ENCODE data around the gene DEDD. TPM values are rescaled to one million over a fixed set of nuclear protein-coding genes. Genes with fewer than 3 reads are reported as not detected.
A peak's percentile ranks its signal among the peaks of the same experiment; 100 is the strongest.

Gene DEDD
- polyA plus RNA-seq, 4 donors, result 22.7 to 31.8 (median 24.6) TPM

DNA sequence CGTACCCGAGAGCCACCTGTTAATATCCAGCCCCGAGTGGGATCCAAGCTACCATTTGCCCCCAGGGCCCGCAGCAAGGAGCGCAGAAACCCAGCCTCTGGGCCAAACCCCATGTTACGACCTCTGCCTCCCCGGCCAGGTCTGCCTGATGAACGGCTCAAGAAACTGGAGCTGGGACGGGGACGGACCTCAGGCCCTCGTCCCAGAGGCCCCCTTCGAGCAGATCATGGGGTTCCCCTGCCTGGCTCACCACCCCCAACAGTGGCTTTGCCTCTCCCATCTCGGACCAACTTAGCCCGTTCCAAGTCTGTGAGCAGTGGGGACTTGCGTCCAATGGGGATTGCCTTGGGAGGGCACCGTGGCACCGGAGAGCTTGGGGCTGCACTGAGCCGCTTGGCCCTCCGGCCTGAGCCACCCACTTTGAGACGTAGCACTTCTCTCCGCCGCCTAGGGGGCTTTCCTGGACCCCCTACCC, 28.2 kb upstream of the DEDD start:
- Histone ChIP-seq H3K27me3 (ENCODE audit: control insufficient read depth in 3 of 3, insufficient read depth in 3 of 3, low read length in 3 of 3) (no peaks in the 10 kb centered on the region), H3K9me3 (ENCODE audit: control insufficient read depth in 2 of 2, insufficient read depth in 1 of 2, low read depth in 1 of 2, low read length in 1 of 2) (no peaks in the 10 kb centered on the region), H3K36me3 (ENCODE audit: control insufficient read depth in 3 of 3, insufficient read depth in 2 of 3, low read depth in 1 of 3, low read length in 3 of 3) (peaks cover 0 to 56% (median 0%) of the 10 kb centered on the region in 3 donors), H3K4me3 (ENCODE audit: low read depth in 1 of 3, low read length in 3 of 3) (no peak overlapping the region), H3K27ac (ENCODE audit: low read depth in 1 of 3, low read length in 2 of 3) (no peak overlapping the region), H3K4me1 (ENCODE audit: control insufficient read depth in 3 of 3, insufficient read depth in 2 of 3, low read depth in 1 of 3, low read length in 2 of 3) (peaks cover 0 to 37% (median 2%) of the 10 kb centered on the region in 3 donors)
- WGBS, 3 donors, result 93 to 96% (median 95%) methylated on average over 22 of the region's 22 CpGs
- DNase-seq (no peak), FAIRE-seq (no peak)

DNA sequence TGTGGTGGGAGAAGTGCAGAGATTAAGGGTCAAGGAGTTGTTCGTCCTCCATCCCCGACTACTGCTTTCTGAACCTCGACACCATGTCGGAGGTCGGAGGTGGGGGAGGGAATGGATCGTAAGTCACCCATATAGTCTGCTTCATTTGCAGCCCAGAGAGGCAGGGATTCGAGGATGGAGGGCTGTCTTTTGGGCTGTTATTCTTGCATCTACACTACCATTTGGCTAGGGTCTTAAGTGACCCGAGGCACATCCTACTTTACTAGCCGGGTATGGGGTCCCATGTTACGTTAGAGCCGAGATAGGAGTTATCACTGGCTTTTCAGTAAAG, 27.4 kb upstream of the DEDD start:
- Histone ChIP-seq H3K4me1 (ENCODE audit: control insufficient read depth in 3 of 3, insufficient read depth in 2 of 3, low read depth in 1 of 3, low read length in 2 of 3) (peaks cover 0 to 29% (median 2%) of the 10 kb centered on the region in 3 donors), H3K36me3 (ENCODE audit: control insufficient read depth in 3 of 3, insufficient read depth in 2 of 3, low read depth in 1 of 3, low read length in 3 of 3) (peaks cover 0 to 52% (median 0%) of the 10 kb centered on the region in 3 donors), H3K9me3 (ENCODE audit: control insufficient read depth in 2 of 2, insufficient read depth in 1 of 2, low read depth in 1 of 2, low read length in 1 of 2) (no peaks in the 10 kb centered on the region), H3K27me3 (ENCODE audit: control insufficient read depth in 3 of 3, insufficient read depth in 3 of 3, low read length in 3 of 3) (no peaks in the 10 kb centered on the region), H3K4me3 (ENCODE audit: low read depth in 1 of 3, low read length in 3 of 3) (peak overlapping the region; percentile 79 to 92 (median 92)), H3K27ac (ENCODE audit: low read depth in 1 of 3, low read length in 2 of 3) (peak overlapping the region in 1 of 3 donors; percentile 38)
- FAIRE-seq, result no peak
- DNase-seq, result no peak
- 3 to 9% (median 8%) methylated on average over 11 of the region's 11 CpGs for WGBS, 3 donors

GRCh38 chr1:161159087-161159912, 26.8 kb upstream of the DEDD start, which contains the start of gene USP21:
TSS of gene USP21 (plus strand) at chr1:161159500. CDS start at chr1:161160641, 1,141 bp downstream.
- peaks cover 0 to 31% (median 2%) of the 10 kb centered on the region in 3 donors for H3K4me1 ChIP-seq (ENCODE audit: control insufficient read depth in 3 of 3, insufficient read depth in 2 of 3, low read depth in 1 of 3, low read length in 2 of 3)
- no peaks in the 10 kb centered on the region for H3K27me3 ChIP-seq (ENCODE audit: control insufficient read depth in 3 of 3, insufficient read depth in 3 of 3, low read length in 3 of 3)
- peak within 1 kb of the TSS; percentile 38 to 92 (median 77) for H3K27ac ChIP-seq (ENCODE audit: low read depth in 1 of 3, low read length in 2 of 3)
- peak; percentile 92 to 96 for DNase-seq
- no peaks in the 10 kb centered on the region for H3K9me3 ChIP-seq (ENCODE audit: control insufficient read depth in 2 of 2, insufficient read depth in 1 of 2, low read depth in 1 of 2, low read length in 1 of 2)
- peak within 1 kb of the TSS; percentile 79 to 92 (median 92) for H3K4me3 ChIP-seq (ENCODE audit: low read depth in 1 of 3, low read length in 3 of 3)
- peaks cover 0 to 48% (median 0%) of the 10 kb centered on the region in 3 donors for H3K36me3 ChIP-seq (ENCODE audit: control insufficient read depth in 3 of 3, insufficient read depth in 2 of 3, low read depth in 1 of 3, low read length in 3 of 3)
- no peak for FAIRE-seq
- WGBS, 3 donors, result 1 to 3% (median 2%) methylated on average over 55 to 60 of the region's 60 CpGs

DNA sequence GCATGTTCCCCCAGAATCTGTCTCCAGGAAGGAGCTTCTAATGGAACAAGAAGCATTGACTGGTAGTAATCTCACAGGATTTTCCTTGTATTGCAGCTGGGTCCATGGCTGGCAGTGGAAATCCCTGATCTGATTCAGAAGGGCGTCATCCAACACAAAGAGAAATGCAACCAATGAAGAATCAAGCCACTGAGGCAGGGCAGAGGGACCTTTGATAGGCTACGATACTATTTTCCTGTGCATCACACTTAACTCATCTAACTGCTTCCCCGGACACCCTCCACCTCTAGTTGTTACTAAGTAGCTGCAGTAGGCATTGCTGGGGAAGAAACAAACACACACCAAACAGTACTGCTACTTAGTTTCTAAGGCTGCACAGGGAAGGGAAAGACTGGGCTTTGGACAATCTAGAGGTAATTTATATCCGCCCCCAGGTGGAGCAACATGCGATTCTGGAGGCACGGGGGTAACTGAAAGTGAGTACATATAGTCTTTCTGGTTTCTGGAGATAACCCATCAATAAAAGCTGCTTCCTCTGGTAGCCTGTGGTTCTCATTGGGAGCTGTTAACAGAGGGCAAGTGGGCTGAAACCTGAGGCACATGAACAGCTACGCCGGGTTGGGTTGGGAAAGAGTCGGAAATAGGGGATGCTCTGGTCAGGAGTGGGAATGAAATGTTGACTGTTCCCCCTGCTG, 26.0 kb upstream of the DEDD start:
- Histone ChIP-seq H3K27me3 (ENCODE audit: control insufficient read depth in 3 of 3, insufficient read depth in 3 of 3, low read length in 3 of 3) (no peaks in the 10 kb centered on the region), H3K4me1 (ENCODE audit: control insufficient read depth in 3 of 3, insufficient read depth in 2 of 3, low read depth in 1 of 3, low read length in 2 of 3) (peaks cover 0 to 31% (median 2%) of the 10 kb centered on the region in 3 donors), H3K9me3 (ENCODE audit: control insufficient read depth in 2 of 2, insufficient read depth in 1 of 2, low read depth in 1 of 2, low read length in 1 of 2) (no peaks in the 10 kb centered on the region), H3K4me3 (ENCODE audit: low read depth in 1 of 3, low read length in 3 of 3) (peak overlapping the region in 2 of 3 donors; percentile 79 to 92), H3K36me3 (ENCODE audit: control insufficient read depth in 3 of 3, insufficient read depth in 2 of 3, low read depth in 1 of 3, low read length in 3 of 3) (peaks cover 0 to 43% (median 0%) of the 10 kb centered on the region in 3 donors), H3K27ac (ENCODE audit: low read depth in 1 of 3, low read length in 2 of 3) (peak overlapping the region in 2 of 3 donors; percentile 77 to 92)
- peak in 1 of 2 donors; percentile 17 for DNase-seq
- 54 to 65% (median 59%) methylated on average over 9 of the region's 9 CpGs for WGBS, 3 donors
- no peak for FAIRE-seq

DNA sequence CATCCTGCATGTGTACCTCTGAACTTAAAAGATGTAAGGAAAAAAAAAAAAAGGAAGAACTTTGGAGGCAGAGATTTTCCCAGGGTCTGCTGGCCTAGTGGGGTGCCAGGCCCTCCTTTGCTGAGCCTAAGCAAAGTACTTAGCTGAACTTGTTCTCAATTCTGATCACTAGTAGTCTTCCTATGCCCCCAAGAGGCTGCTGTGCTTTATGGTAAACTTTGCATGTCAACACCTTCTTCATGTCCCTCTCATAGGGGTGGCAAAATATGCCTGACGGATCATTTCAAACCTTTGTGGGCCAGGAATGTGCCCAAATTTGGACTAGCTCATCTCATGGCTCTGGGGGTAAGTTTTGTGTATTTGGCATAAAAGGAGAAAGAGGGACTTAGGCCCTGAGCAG, 25.4 kb upstream of the DEDD start:
- no peak overlapping the region for H3K4me3 ChIP-seq (ENCODE audit: low read depth in 1 of 3, low read length in 3 of 3)
- H3K36me3 ChIP-seq (ENCODE audit: control insufficient read depth in 3 of 3, insufficient read depth in 2 of 3, low read depth in 1 of 3, low read length in 3 of 3), result peaks cover 0 to 43% (median 0%) of the 10 kb centered on the region in 3 donors
- H3K4me1 ChIP-seq (ENCODE audit: control insufficient read depth in 3 of 3, insufficient read depth in 2 of 3, low read depth in 1 of 3, low read length in 2 of 3), result peaks cover 0 to 31% (median 2%) of the 10 kb centered on the region in 3 donors
- FAIRE-seq (no peak), DNase-seq (no peak)
- no peaks in the 10 kb centered on the region for H3K9me3 ChIP-seq (ENCODE audit: control insufficient read depth in 2 of 2, insufficient read depth in 1 of 2, low read depth in 1 of 2, low read length in 1 of 2)
- 94 to 100% (median 96%) methylated on average over 1 of the region's 1 CpG for WGBS, 3 donors
- no peak overlapping the region for H3K27ac ChIP-seq (ENCODE audit: low read depth in 1 of 3, low read length in 2 of 3)
- no peaks in the 10 kb centered on the region for H3K27me3 ChIP-seq (ENCODE audit: control insufficient read depth in 3 of 3, insufficient read depth in 3 of 3, low read length in 3 of 3)

- Histone ChIP-seq H3K4me1 (ENCODE audit: control insufficient read depth in 3 of 3, insufficient read depth in 2 of 3, low read depth in 1 of 3, low read length in 2 of 3) (peaks cover 0 to 10% (median 2%) of the 10 kb centered on the region in 3 donors), H3K27me3 (ENCODE audit: control insufficient read depth in 3 of 3, insufficient read depth in 3 of 3, low read length in 3 of 3) (no peaks in the 10 kb centered on the region), H3K36me3 (ENCODE audit: control insufficient read depth in 3 of 3, insufficient read depth in 2 of 3, low read depth in 1 of 3, low read length in 3 of 3) (peaks cover 0 to 15% (median 0%) of the 10 kb centered on the region in 3 donors), H3K27ac (ENCODE audit: low read depth in 1 of 3, low read length in 2 of 3) (peak within 1 kb of the TSS; percentile 84 to 96 (median 95)), H3K4me3 (ENCODE audit: low read depth in 1 of 3, low read length in 3 of 3) (peak within 1 kb of the TSS; percentile 41 to 64 (median 57)), H3K9me3 (ENCODE audit: control insufficient read depth in 2 of 2, insufficient read depth in 1 of 2, low read depth in 1 of 2, low read length in 1 of 2) (no peaks in the 10 kb centered on the region)
- WGBS, 3 donors, result 0 to 1% (median 0%) methylated on average over 33 of the region's 33 CpGs
- FAIRE-seq, result no peak
- peak; percentile 88 to 94 for DNase-seq
Measured at GRCh38 chr1:161153682-161154337, 21.3 kb upstream of the DEDD start, which contains the start of gene UFC1. TSS of gene UFC1 (plus strand) at chr1:161153978. CDS start at chr1:161153998, 20 bp downstream.

GRCh38 chr1:161153176-161153575, 20.7 kb upstream of the DEDD start:
- Histone ChIP-seq H3K27me3 (ENCODE audit: control insufficient read depth in 3 of 3, insufficient read depth in 3 of 3, low read length in 3 of 3) (no peaks in the 10 kb centered on the region), H3K36me3 (ENCODE audit: control insufficient read depth in 3 of 3, insufficient read depth in 2 of 3, low read depth in 1 of 3, low read length in 3 of 3) (peaks cover 0 to 9% (median 0%) of the 10 kb centered on the region in 3 donors), H3K4me3 (ENCODE audit: low read depth in 1 of 3, low read length in 3 of 3) (peak overlapping the region; percentile 33 to 64 (median 57)), H3K9me3 (ENCODE audit: control insufficient read depth in 2 of 2, insufficient read depth in 1 of 2, low read depth in 1 of 2, low read length in 1 of 2) (no peaks in the 10 kb centered on the region), H3K27ac (ENCODE audit: low read depth in 1 of 3, low read length in 2 of 3) (peak overlapping the region in 2 of 3 donors; percentile 84 to 95), H3K4me1 (ENCODE audit: control insufficient read depth in 3 of 3, insufficient read depth in 2 of 3, low read depth in 1 of 3, low read length in 2 of 3) (peaks cover 0 to 4% (median 2%) of the 10 kb centered on the region in 3 donors)
- FAIRE-seq (no peak), DNase-seq (no peak)
- 21 to 24% (median 21%) methylated on average over 9 of the region's 9 CpGs for WGBS, 3 donors

GRCh38 chr1:161145832-161146231, 13.4 kb upstream of the DEDD start:
- 58 to 74% (median 73%) methylated on average over 3 of the region's 3 CpGs for WGBS, 3 donors
- H3K4me1 ChIP-seq (ENCODE audit: control insufficient read depth in 3 of 3, insufficient read depth in 2 of 3, low read depth in 1 of 3, low read length in 2 of 3), result no peaks in the 10 kb centered on the region
- H3K9me3 ChIP-seq (ENCODE audit: control insufficient read depth in 2 of 2, insufficient read depth in 1 of 2, low read depth in 1 of 2, low read length in 1 of 2), result no peaks in the 10 kb centered on the region
- no peak overlapping the region for H3K4me3 ChIP-seq (ENCODE audit: low read depth in 1 of 3, low read length in 3 of 3)
- FAIRE-seq, result no peak
- no peaks in the 10 kb centered on the region for H3K27me3 ChIP-seq (ENCODE audit: control insufficient read depth in 3 of 3, insufficient read depth in 3 of 3, low read length in 3 of 3)
- DNase-seq, result no peak
- no peak overlapping the region for H3K27ac ChIP-seq (ENCODE audit: low read depth in 1 of 3, low read length in 2 of 3)
- H3K36me3 ChIP-seq (ENCODE audit: control insufficient read depth in 3 of 3, insufficient read depth in 2 of 3, low read depth in 1 of 3, low read length in 3 of 3), result no peaks in the 10 kb centered on the region

All from small intestine (tissue), 7 donors.